Chondrocyte (in vitro differentiated cells): ENCODE measurements around the gene NEDD4L. TPM values are rescaled to one million over a fixed set of nuclear protein-coding genes. Genes with fewer than 3 reads are reported as not detected.

ENCODE experiments used
- DNase-seq: peaks from one replicate; pipeline ENCODE4 v3.0.0; 2021; ENCODE audit warnings: mixed read lengths, low spot score
- H3K27ac Mint-ChIP-seq: one replicate; pipeline ENCODE4 v1.8.0; 2021; ENCODE audit warnings: mild to moderate bottlenecking, moderate library complexity, mixed read lengths; ENCODE audit not compliant: unreplicated experiment
- H3K27me3 Mint-ChIP-seq: 2 replicates; pipeline ENCODE4 v1.8.0; 2021; ENCODE audit warnings: low read depth, mixed read lengths
- H3K36me3 Mint-ChIP-seq: 2 replicates; pipeline ENCODE4 v1.8.0; 2021; ENCODE audit warnings: low read depth, mixed read lengths
- H3K4me1 Mint-ChIP-seq: 2 replicates; pipeline ENCODE4 v1.8.0; 2021; ENCODE audit warnings: low read depth, mild to moderate bottlenecking, mixed read lengths
- H3K4me3 Mint-ChIP-seq: one replicate; pipeline ENCODE4 v1.8.0; 2021; ENCODE audit warnings: mild to moderate bottlenecking, moderate library complexity, mixed read lengths; ENCODE audit not compliant: unreplicated experiment
- H3K9me3 Mint-ChIP-seq: 2 replicates; pipeline ENCODE4 v1.8.0; 2021; ENCODE audit warnings: low read depth, mixed read lengths
- total RNA-seq: library from RNA; stranded (reverse); gene quantifications from 3 replicates; pipeline ENCODE4 v1.2.1, GENCODE V29; 2021
- TF ChIP-seq, protein P1 (sequence below): fragments of 200-600 bp; sonication (generic); IDR thresholded peaks from 2 replicates; pipeline ENCODE4 v1.5.0; 2021; ENCODE audit warnings: antibody characterized with exemption, mild to moderate bottlenecking, moderate library complexity

Gene NEDD4L
- total RNA-seq, 1 donor from 2014 or later = 25.8 TPM

DNA sequence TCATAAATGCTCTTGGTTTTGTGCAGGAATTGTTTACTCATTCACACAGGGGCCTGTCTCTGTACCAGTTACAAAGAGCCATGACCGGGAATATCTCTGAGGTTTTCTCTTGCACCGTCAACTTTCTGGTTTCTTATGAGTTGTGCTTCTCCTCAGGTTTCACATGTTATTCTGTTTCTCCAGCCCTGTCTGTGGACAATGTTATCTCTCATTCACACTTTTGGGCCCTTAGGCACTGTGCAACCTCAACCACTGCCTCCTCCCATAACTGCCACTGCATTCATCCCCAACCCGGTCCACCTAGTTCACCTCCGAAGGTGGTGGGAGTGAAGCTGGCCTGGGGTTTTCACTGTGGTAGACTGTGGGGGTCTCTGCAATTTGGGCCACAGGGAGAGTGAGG is 22.5 kb upstream of the NEDD4L start:
- Mint-ChIP-seq H3K36me3 (no peaks in the 10 kb centered on the region), H3K9me3 (peaks cover under 1% of the 10 kb centered on the region), H3K4me1 (peaks cover 8% of the 10 kb centered on the region), H3K27ac (no peak overlapping the region), H3K27me3 (no peaks in the 10 kb centered on the region), H3K4me3 (no peak overlapping the region)
- TF ChIP-seq, protein P1, sequence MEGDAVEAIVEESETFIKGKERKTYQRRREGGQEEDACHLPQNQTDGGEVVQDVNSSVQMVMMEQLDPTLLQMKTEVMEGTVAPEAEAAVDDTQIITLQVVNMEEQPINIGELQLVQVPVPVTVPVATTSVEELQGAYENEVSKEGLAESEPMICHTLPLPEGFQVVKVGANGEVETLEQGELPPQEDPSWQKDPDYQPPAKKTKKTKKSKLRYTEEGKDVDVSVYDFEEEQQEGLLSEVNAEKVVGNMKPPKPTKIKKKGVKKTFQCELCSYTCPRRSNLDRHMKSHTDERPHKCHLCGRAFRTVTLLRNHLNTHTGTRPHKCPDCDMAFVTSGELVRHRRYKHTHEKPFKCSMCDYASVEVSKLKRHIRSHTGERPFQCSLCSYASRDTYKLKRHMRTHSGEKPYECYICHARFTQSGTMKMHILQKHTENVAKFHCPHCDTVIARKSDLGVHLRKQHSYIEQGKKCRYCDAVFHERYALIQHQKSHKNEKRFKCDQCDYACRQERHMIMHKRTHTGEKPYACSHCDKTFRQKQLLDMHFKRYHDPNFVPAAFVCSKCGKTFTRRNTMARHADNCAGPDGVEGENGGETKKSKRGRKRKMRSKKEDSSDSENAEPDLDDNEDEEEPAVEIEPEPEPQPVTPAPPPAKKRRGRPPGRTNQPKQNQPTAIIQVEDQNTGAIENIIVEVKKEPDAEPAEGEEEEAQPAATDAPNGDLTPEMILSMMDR = no peak
- no peak for DNase-seq

DNA sequence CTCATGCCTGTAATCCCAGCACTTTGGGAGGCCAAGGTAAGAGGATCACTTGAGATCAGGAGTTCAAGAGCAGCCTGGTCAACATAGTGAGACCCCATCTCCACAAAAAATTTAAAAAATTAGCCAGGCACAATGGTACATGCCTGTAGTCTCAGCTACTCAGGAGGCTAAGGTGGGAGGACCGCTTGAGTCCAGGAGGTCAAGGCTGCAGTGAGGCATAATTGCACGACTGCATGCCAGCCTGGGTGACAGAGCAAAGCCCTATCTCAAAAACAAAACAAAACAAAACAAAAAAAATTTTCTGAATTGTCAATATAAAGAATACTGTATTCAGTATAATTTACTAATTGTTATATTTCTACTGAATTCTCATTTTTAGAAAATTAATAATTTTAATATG is 20.9 kb upstream of the NEDD4L start:
- no peaks in the 10 kb centered on the region for H3K9me3 Mint-ChIP-seq

DNA sequence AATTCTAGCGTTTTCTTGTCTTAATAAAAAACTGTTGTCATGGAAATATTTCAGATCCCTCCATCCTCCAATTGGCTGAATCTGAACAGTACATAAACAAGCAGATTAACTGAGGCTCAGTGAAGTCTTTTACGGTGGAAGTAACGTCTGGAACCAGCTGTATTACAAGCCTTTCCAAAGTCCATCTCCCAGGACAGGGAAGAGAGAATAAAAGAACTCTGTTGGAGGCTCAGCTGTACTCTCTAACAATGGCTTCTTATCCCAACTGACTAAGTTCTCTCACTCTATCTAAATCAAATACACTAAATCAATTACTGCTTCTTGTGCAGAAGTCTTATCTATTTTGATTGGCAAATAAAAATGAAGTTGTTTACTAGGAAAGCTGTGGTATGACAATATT is 19.9 kb upstream of the NEDD4L start:
- Mint-ChIP-seq H3K36me3 (no peaks in the 10 kb centered on the region), H3K4me1 (peaks cover 8% of the 10 kb centered on the region), H3K4me3 (no peak overlapping the region), H3K27ac (no peak overlapping the region), H3K27me3 (no peaks in the 10 kb centered on the region), H3K9me3 (no peaks in the 10 kb centered on the region)
- DNase-seq = no peak
- TF ChIP-seq, protein P1 = no peak

More for the DNA sequence above, 20.9 kb upstream of the NEDD4L start:
- no peaks in the 10 kb centered on the region for H3K36me3 Mint-ChIP-seq
- no peak for DNase-seq
- TF ChIP-seq, protein P1 = no peak
- H3K27ac Mint-ChIP-seq = no peak overlapping the region
- no peak overlapping the region for H3K4me3 Mint-ChIP-seq
- no peaks in the 10 kb centered on the region for H3K27me3 Mint-ChIP-seq
- H3K4me1 Mint-ChIP-seq = peaks cover 8% of the 10 kb centered on the region

DNA sequence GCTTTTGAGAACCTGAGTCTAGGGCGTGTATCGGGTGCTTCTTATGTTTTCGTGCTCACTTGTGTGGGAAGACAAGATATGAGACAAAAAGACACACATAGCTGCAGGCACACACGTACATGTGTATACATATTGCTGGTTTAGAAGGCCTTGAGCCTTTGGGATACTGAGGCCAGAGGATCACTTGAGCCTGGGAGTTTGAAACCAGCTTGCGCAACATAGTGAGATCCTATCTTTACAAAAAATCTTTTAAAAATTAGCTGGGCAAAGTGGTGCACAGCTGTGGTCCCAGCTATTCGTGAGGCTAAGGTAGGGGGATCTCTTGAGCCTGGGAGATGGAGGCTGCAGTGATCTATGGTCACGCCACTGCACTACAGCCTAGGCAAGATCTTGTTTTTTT is 18.8 kb upstream of the NEDD4L start:
- Mint-ChIP-seq H3K4me3 (no peak overlapping the region), H3K9me3 (no peaks in the 10 kb centered on the region), H3K36me3 (no peaks in the 10 kb centered on the region), H3K4me1 (no peaks in the 10 kb centered on the region), H3K27ac (no peak overlapping the region), H3K27me3 (no peaks in the 10 kb centered on the region)
- no peak for DNase-seq
- TF ChIP-seq, protein P1 = no peak

DNA sequence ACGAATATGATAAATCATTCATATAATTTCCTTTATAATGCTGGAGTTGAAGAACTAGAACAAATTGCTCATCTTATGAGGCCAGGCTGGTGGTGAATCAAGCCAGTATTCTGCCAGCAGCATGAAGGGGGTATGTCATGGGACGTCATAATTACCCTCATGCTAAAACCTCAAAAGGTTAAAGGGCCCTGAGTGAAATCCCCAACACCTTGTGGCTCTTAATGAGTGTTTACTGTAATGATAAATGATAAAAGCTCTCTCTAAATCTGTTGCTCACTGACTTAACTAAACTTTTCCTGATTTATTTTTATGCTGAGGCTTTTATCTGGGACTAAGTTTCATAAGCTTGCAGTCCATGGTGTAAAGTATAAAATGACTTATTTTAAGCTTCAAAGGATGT is 18.3 kb upstream of the NEDD4L start:
- Mint-ChIP-seq H3K9me3 (no peaks in the 10 kb centered on the region), H3K4me3 (no peak overlapping the region), H3K27ac (no peak overlapping the region)

More for the DNA sequence above, 18.3 kb upstream of the NEDD4L start:
- Mint-ChIP-seq H3K27me3 (no peaks in the 10 kb centered on the region), H3K4me1 (no peaks in the 10 kb centered on the region), H3K36me3 (no peaks in the 10 kb centered on the region)
- TF ChIP-seq, protein P1 = no peak
- DNase-seq = no peak
